NCI-H146 treated with DMSO at 0.1 percent for 48 hours (cell line): ENCODE measurements around the gene ZER1.
A peak's percentile ranks its signal among the peaks of the same experiment; 100 is the strongest.
"Not testable (repeated sequence)": the region's sequence is repeated elsewhere in the genome, so short reads cannot be mapped to it uniquely, and the experiment has no call there.

ENCODE experiments used
- DNase-seq: peaks from one replicate; lab custom pipeline; 2025; ENCODE audit not compliant: unreplicated experiment; lab: John Stamatoyannopoulos, UW

Gene ZER1

GRCh38 chr9:128771745-128772519 is at the start of gene ZER1:
ZER1 (minus strand) TSS chr9:128771927; CDS start chr9:128755565, 16,362 bp downstream.
- peak; percentile 53 for DNase-seq

- DNase-seq, result no peak
Measured at GRCh38 chr9:128820665-128821583, 49.2 kb upstream of the ZER1 start.

GRCh38 chr9:128819716-128820664 is 48.3 kb upstream of the ZER1 start:
- DNase-seq, result no peak

GRCh38 chr9:128818839-128819715 is 47.4 kb upstream of the ZER1 start:
- DNase-seq, result no peak

- DNase-seq, result peak; percentile 82
Measured at GRCh38 chr9:128818099-128818838, 46.5 kb upstream of the ZER1 start, which contains the start of gene ENDOG. ENDOG (plus strand) TSS chr9:128818500; CDS start chr9:128818685, 185 bp downstream.

- no peak for DNase-seq
Measured at GRCh38 chr9:128810873-128811272, 39.1 kb upstream of the ZER1 start.

- DNase-seq, result no peak
Measured at GRCh38 chr9:128809831-128810230, 38.1 kb upstream of the ZER1 start.

GRCh38 chr9:128809036-128809599 is 37.4 kb upstream of the ZER1 start:
- no peak for DNase-seq

GRCh38 chr9:128808543-128808942 is 36.8 kb upstream of the ZER1 start:
- no peak for DNase-seq

GRCh38 chr9:128807827-128808226 is 36.1 kb upstream of the ZER1 start:
- no peak for DNase-seq

GRCh38 chr9:128805661-128806060 is 33.9 kb upstream of the ZER1 start:
- no peak for DNase-seq

GRCh38 chr9:128802482-128802881 is 30.8 kb upstream of the ZER1 start:
- DNase-seq, result no peak

GRCh38 chr9:128800061-128800460 is 28.3 kb upstream of the ZER1 start:
- no peak for DNase-seq

- no peak for DNase-seq
Measured at GRCh38 chr9:128798896-128799295, 27.2 kb upstream of the ZER1 start.

GRCh38 chr9:128794961-128795360 is 23.2 kb upstream of the ZER1 start:
- DNase-seq, result not testable (repeated sequence)

GRCh38 chr9:128792978-128793686 is 21.4 kb upstream of the ZER1 start:
- DNase-seq, result no peak

- no peak for DNase-seq
Measured at GRCh38 chr9:128792134-128792533, 20.4 kb upstream of the ZER1 start.

- no peak for DNase-seq
Measured at GRCh38 chr9:128790536-128790935, 18.8 kb upstream of the ZER1 start.
